Measurements from ENCODE around the gene MYO7A. TPM values are rescaled to one million over a fixed set of nuclear protein-coding genes. Genes with fewer than 3 reads are reported as not detected.

MYO7A gene
- total RNA-seq, 2 experiments from 2014 or later, result 0.23 to 0.28 TPM

DNA sequence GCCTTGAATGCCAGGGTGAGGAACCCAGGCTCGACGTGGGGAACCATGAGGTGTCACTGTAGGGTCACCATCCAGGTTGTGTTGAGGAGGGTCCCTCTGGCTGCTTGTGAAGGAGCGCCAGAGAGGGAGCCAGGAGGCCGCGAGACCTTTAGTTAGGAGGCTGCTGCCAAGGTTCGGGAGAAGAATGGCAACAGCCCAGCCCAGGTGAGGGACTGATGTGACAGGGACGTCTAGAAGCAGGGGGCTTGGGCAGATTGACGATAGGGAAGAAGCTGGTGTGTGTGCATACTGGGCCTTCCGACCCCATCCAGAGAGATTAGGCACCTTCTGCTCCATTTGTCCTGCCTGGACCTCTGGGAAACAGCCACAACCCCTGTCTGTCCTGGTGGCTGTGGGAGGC lies 49.0 kb downstream of the MYO7A start:
- H3K4me3 Mint-ChIP-seq, result no peak overlapping the region
- no peaks in the 10 kb centered on the region for H3K27me3 Mint-ChIP-seq
- ATAC-seq (no peak), DNase-seq (no peak)
- no peaks in the 10 kb centered on the region for H3K36me3 Mint-ChIP-seq
- H3K9me3 Mint-ChIP-seq (ENCODE audit: low read depth), result no peaks in the 10 kb centered on the region
- CTCF ChIA-PET, result interaction anchor here (1.0 to 1.2 kb wide), 2 partner anchors 50 to 85 kb away, joined by 3 to 5 read pairs; no protein-coding TSS in a partner anchor
- no peaks in the 10 kb centered on the region for H3K4me1 Mint-ChIP-seq
- H3K27ac Mint-ChIP-seq, result no peak overlapping the region

DNA sequence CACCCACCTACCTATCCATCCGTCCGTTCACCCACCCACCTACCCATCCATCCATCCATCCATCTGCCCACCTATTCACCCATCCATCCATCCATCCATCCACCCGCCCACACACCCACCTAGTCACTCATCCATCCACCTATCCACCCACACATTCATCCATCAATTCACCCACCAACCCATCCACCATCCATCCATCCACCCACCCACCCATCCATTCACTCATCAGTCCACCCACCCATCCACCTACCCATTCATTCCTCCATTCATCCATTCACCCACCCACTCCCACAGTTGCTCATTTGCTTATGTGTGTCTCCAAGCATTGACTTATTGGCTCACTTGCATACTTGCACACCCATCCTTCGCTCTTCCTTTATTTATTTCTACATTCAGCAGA lies 50.1 kb downstream of the MYO7A start:
- H3K27me3 Mint-ChIP-seq, result no peaks in the 10 kb centered on the region
- DNase-seq, result no peak
- ATAC-seq, result no peak
- CTCF ChIA-PET, result interaction anchor here (0.8 kb wide), 1 partner anchor 11 kb away, joined by 3 read pairs; no protein-coding TSS in a partner anchor
- no peak overlapping the region for H3K27ac Mint-ChIP-seq
- no peak overlapping the region for H3K4me3 Mint-ChIP-seq
- no peaks in the 10 kb centered on the region for H3K9me3 Mint-ChIP-seq (ENCODE audit: low read depth)
- no peaks in the 10 kb centered on the region for H3K36me3 Mint-ChIP-seq
- no peaks in the 10 kb centered on the region for H3K4me1 Mint-ChIP-seq

- Mint-ChIP-seq H3K27me3 (no peaks in the 10 kb centered on the region), H3K27ac (no peak overlapping the region), H3K4me1 (no peaks in the 10 kb centered on the region), H3K9me3 (ENCODE audit: low read depth) (no peaks in the 10 kb centered on the region), H3K4me3 (no peak overlapping the region), H3K36me3 (no peaks in the 10 kb centered on the region)
- DNase-seq (no peak), ATAC-seq (no peak)
- CTCF ChIA-PET, result interaction anchor here (0.8 to 2.1 kb wide), 2 partner anchors 10 to 52 kb away, joined by 3 to 9 read pairs; partner anchors contain the start of gene MYO7A
These were observed 51.0 kb downstream of the MYO7A start for GRCh38 chr11:77179048-77179447.

- DNase-seq (no peak), ATAC-seq (no peak)
- no peaks in the 10 kb centered on the region for H3K36me3 Mint-ChIP-seq
- H3K4me3 Mint-ChIP-seq, result no peak overlapping the region
- no peaks in the 10 kb centered on the region for H3K4me1 Mint-ChIP-seq
- CTCF ChIA-PET, result interaction anchor here (2.1 kb wide), 1 partner anchor 52 kb away, joined by 9 read pairs; the partner anchor contains the start of gene MYO7A
- H3K27me3 Mint-ChIP-seq, result no peaks in the 10 kb centered on the region
- no peaks in the 10 kb centered on the region for H3K9me3 Mint-ChIP-seq (ENCODE audit: low read depth)
- H3K27ac Mint-ChIP-seq, result no peak overlapping the region
These were observed 51.6 kb downstream of the MYO7A start for GRCh38 chr11:77179681-77180080.

- no peaks in the 10 kb centered on the region for H3K36me3 Mint-ChIP-seq
- no peak overlapping the region for H3K4me3 Mint-ChIP-seq
- DNase-seq (no peak), ATAC-seq (no peak)
- H3K27me3 Mint-ChIP-seq, result peaks cover 2% of the 10 kb centered on the region
- H3K9me3 Mint-ChIP-seq (ENCODE audit: low read depth), result no peaks in the 10 kb centered on the region
- H3K27ac Mint-ChIP-seq, result no peak overlapping the region
- H3K4me1 Mint-ChIP-seq, result no peaks in the 10 kb centered on the region
- CTCF ChIA-PET, result interaction anchor here (2.1 kb wide), 1 partner anchor 53 kb away, joined by 9 read pairs; the partner anchor contains the start of gene MYO7A
These were observed 52.3 kb downstream of the MYO7A start for GRCh38 chr11:77180346-77180745.

DNA sequence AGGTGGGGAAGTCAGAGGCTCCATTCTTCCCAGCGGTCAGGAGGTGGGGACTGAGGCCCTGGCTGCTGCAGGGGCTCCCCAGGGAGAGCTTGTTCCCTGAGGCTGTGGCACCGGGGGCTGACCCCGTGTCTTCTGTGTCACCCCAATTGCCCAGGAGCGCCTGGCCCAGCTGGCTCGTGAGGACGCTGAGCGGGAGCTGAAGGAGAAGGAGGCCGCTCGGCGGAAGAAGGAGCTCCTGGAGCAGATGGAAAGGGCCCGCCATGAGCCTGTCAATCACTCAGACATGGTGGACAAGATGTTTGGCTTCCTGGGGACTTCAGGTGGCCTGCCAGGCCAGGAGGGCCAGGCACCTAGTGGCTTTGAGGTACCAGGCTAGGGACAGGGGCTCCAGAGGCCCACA lies 53.2 kb downstream of the MYO7A start:
- Mint-ChIP-seq H3K4me3 (no peak overlapping the region), H3K36me3 (no peaks in the 10 kb centered on the region), H3K27me3 (peaks cover 2% of the 10 kb centered on the region), H3K9me3 (ENCODE audit: low read depth) (no peaks in the 10 kb centered on the region), H3K27ac (no peak overlapping the region), H3K4me1 (no peaks in the 10 kb centered on the region)
- CTCF ChIA-PET, result interaction anchor here (2.1 kb wide), 1 partner anchor 54 kb away, joined by 9 read pairs; the partner anchor contains the start of gene MYO7A
- no peak for ATAC-seq
- no peak for DNase-seq

GRCh38 chr11:77181799-77182541 lies 53.9 kb downstream of the MYO7A start:
- Mint-ChIP-seq H3K36me3 (no peaks in the 10 kb centered on the region), H3K4me3 (no peak overlapping the region), H3K27ac (no peak overlapping the region), H3K27me3 (peaks cover 2% of the 10 kb centered on the region), H3K9me3 (ENCODE audit: low read depth) (no peaks in the 10 kb centered on the region), H3K4me1 (peaks cover 6% of the 10 kb centered on the region)
- no peak for ATAC-seq
- CTCF ChIA-PET, result no interaction called here
- no peak for DNase-seq

GRCh38 chr11:77182542-77183430 lies 54.7 kb downstream of the MYO7A start:
- Mint-ChIP-seq H3K36me3 (no peaks in the 10 kb centered on the region), H3K27me3 (peaks cover 4% of the 10 kb centered on the region), H3K4me1 (peaks cover 9% of the 10 kb centered on the region), H3K9me3 (ENCODE audit: low read depth) (no peaks in the 10 kb centered on the region), H3K27ac (no peak overlapping the region), H3K4me3 (no peak overlapping the region)
- CTCF ChIA-PET, result interaction anchor here (8.1 kb wide), 1 partner anchor 55 kb away, joined by 162 read pairs; the partner anchor contains the start of gene MYO7A
- no peak for DNase-seq
- no peak for ATAC-seq

DNA sequence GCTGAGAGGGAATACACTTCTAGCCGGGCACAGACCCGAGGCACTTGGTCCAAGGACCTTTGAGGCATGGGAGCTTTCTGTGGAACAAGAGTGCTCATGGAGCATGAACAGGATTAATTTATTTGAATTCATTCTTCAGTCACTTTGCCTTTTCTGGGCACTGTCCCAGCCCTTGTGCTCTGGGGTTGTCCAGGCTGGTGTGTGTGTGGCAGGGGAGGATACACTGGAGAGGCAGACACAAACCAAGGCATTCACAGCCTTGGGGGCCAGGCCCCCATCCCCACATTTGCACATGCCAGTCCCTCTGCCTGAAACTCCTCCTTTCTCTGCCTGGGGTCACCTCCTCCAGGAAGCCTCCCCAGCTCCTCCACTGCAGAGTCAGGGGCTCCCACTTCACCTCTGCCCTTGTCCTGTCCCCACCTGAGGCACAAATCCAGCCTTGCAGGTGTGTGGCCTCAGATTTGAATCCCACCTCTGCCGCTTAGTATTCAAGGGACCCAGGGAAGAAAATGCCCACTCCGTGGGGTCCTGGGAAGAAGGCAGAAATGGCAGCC lies 55.5 kb downstream of the MYO7A start:
- no peak overlapping the region for H3K27ac Mint-ChIP-seq
- ATAC-seq, result no peak
- no peak overlapping the region for H3K4me3 Mint-ChIP-seq
- DNase-seq, result no peak
- peaks cover 9% of the 10 kb centered on the region for H3K4me1 Mint-ChIP-seq
- H3K9me3 Mint-ChIP-seq (ENCODE audit: low read depth), result no peaks in the 10 kb centered on the region
- CTCF ChIA-PET, result interaction anchor here (8.1 kb wide), 1 partner anchor 55 kb away, joined by 162 read pairs; the partner anchor contains the start of gene MYO7A
- H3K27me3 Mint-ChIP-seq, result peaks cover 4% of the 10 kb centered on the region
- no peaks in the 10 kb centered on the region for H3K36me3 Mint-ChIP-seq

- H3K4me3 Mint-ChIP-seq, result no peak overlapping the region
- ATAC-seq (no peak), DNase-seq (no peak)
- H3K4me1 Mint-ChIP-seq, result peaks cover 9% of the 10 kb centered on the region
- no peaks in the 10 kb centered on the region for H3K9me3 Mint-ChIP-seq (ENCODE audit: low read depth)
- H3K27ac Mint-ChIP-seq, result no peak overlapping the region
- CTCF ChIA-PET, result interaction anchor here (8.1 kb wide), 1 partner anchor 56 kb away, joined by 162 read pairs; the partner anchor contains the start of gene MYO7A
- H3K27me3 Mint-ChIP-seq, result peaks cover 4% of the 10 kb centered on the region
- H3K36me3 Mint-ChIP-seq, result no peaks in the 10 kb centered on the region
These were observed 56.3 kb downstream of the MYO7A start for GRCh38 chr11:77184136-77184860.

DNA sequence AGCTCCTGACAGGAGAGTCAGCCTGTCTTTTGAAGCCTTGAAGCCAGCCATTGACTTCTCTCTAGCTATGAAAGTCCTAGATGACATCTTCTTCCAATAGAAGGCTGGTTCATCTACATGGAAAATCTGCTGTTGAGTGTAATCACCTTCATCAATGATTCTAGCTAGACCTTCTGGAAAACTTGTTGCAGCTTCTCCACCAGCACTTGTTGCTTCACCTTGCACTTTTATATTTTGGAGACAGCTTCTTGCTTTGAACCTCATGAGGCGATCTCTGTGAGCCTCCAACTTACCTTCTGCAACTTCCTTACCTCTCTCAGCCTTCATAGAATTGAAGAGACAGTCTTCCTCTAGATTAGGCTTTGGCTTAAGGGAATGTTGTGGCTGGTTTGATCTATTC lies 58.3 kb downstream of the MYO7A start:
- Mint-ChIP-seq H3K4me1 (peaks cover 9% of the 10 kb centered on the region), H3K27ac (no peak overlapping the region), H3K4me3 (no peak overlapping the region), H3K9me3 (ENCODE audit: low read depth) (no peaks in the 10 kb centered on the region), H3K36me3 (no peaks in the 10 kb centered on the region), H3K27me3 (peaks cover 4% of the 10 kb centered on the region)
- CTCF ChIA-PET, result interaction anchor here (0.7 to 8.1 kb wide), 9 partner anchors 9 to 362 kb away, joined by 3 to 162 read pairs (median 11); partner anchors contain the start of gene MYO7A
- ATAC-seq (no peak), DNase-seq (no peak)

DNA sequence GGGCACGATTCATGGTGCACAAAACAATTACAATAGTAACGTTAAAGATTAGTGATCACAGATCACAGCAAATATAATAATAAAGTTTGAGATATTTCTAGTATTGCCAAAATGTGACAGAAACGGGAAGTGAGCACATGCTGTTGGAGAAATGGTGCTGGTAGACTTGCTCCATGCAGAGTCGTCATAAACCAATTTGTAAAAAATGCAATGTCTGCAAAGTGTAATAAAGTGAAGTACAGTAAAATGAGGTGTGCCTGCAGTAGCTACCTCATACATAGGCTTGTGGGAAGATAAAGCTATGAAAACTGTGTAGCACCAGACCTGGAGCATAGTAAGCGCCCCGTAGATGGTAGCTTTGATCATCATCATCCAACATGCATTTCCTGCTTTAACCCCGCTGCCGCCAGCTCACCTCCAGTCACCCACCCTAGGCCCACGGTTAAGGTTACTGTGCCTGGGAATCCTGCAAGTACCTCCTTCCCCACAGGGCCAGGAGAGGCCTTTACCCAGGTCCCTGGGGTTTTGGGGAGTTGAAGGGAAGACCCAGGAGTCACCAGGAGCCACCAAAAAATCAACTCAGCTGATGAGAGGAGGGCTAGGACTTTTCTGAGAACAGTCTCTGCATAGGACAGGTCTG lies 59.2 kb downstream of the MYO7A start:
- peaks cover 4% of the 10 kb centered on the region for H3K27me3 Mint-ChIP-seq
- CTCF ChIA-PET, result interaction anchor here (0.8 to 8.1 kb wide), 17 partner anchors 13 to 361 kb away, joined by 3 to 162 read pairs (median 5); partner anchors contain the start of gene MYO7A
- H3K4me3 Mint-ChIP-seq, result no peak overlapping the region

More for the DNA sequence above, 59.2 kb downstream of the MYO7A start:
- Mint-ChIP-seq H3K36me3 (no peaks in the 10 kb centered on the region), H3K4me1 (peaks cover 9% of the 10 kb centered on the region), H3K27ac (no peak overlapping the region), H3K9me3 (ENCODE audit: low read depth) (no peaks in the 10 kb centered on the region)
- no peak for DNase-seq
- ATAC-seq, result no peak
